Lower lobe of right lung (tissue), 2 donors: Measurements from ENCODE around the gene KCNA5. TPM values are rescaled to one million over a fixed set of nuclear protein-coding genes. Genes with fewer than 3 reads are reported as not detected.

Experiments used
- ATAC-seq, 2 donors: fragments of 200-7000 bp; cut with Tn5 transposase; one replicate each; pipeline ENCODE4 v1.9.1; 2020 to 2022; ENCODE audit warnings: mild to moderate bottlenecking in 2 of 2, moderate library complexity in 2 of 2
- DNase-seq: peaks from one replicate; pipeline ENCODE4 v3.0.0-alpha.2; 2020
- H3K27ac ChIP-seq: fragments of 200-600 bp; one replicate; pipeline ENCODE4 v1.8.0; 2022
- H3K27me3 ChIP-seq: fragments of 200-600 bp; one replicate; pipeline ENCODE4 v1.8.0; 2022; ENCODE audit warnings: low read depth
- H3K36me3 ChIP-seq: fragments of 200-600 bp; one replicate; pipeline ENCODE4 v1.8.0; 2022; ENCODE audit warnings: mild to moderate bottlenecking
- H3K4me1 ChIP-seq: fragments of 200-600 bp; one replicate; pipeline ENCODE4 v1.8.0; 2022
- H3K4me3 ChIP-seq: fragments of 200-600 bp; one replicate; pipeline ENCODE4 v1.8.0; 2022; ENCODE audit warnings: mild to moderate bottlenecking
- H3K9me3 ChIP-seq: fragments of 200-600 bp; one replicate; pipeline ENCODE4 v1.8.0; 2022
- CTCF ChIP-seq: fragments of 200-600 bp; IDR thresholded peaks from one replicate; pipeline ENCODE4 v1.8.0; 2022; ENCODE audit warnings: antibody characterized with exemption, mild to moderate bottlenecking
- intact Hi-C: fragments of 100-400 bp; cut with DNase I; formaldehyde crosslinking; loops from one replicate; pipeline ENCODE4 v1.11.0; 2022
- total RNA-seq: library from RNA; stranded (reverse); fragmentation: NEBNext Ultra II Directional; extraction: Animal tissue kit (Norgen Biotek cat#: 25700); gene quantifications from one replicate; pipeline ENCODE4 v1.2.1, GENCODE V29; 2021
- donor health status: DM: no; HTN: yes; CAD: no; lungs with severe emphysema.

KCNA5 gene
- total RNA-seq, 1 donor from 2014 or later = 1.5 TPM

DNA sequence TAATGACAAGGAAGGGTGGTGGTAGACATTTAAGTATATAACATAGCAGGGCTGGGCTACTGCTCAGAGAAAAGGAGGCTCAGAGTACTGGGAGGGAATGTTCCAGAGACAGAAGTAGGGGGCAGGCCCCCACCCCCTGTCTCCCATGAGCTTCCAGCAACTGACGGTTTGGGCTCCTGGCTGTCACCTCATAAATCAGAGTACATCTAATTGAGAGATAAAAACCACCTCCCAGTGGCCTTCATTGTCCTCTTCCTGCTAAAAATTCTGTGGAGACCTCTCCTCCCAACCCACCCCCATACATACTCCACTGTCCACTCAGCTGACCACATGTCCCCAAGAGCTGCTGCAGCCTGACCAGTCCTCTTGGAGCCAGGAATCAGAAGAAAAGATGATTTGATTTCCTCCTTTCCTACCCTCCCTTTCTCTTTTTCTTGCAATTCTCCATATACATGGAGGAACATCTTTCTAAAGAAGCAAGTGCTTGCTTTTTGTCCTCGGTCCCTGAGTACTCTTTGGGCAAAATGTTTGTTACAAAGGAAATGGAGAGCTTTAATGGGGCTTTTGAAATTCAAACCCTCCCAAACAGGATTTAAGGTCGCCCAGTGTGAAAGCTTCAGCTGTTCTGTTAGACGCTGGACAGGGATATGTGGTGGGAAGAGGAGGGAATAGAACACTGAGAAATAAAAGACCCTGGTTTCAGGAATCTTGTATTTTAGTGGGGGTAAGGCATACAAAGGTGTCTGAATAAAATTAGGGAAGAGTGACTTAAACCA lies 16.4 kb upstream of the KCNA5 start:
- no peak overlapping the region for H3K4me3 ChIP-seq
- DNase-seq = no peak
- no peaks in the 10 kb centered on the region for H3K36me3 ChIP-seq
- no peaks in the 10 kb centered on the region for H3K9me3 ChIP-seq
- TF ChIP-seq CTCF = no peak
- no peak for ATAC-seq
- no peak overlapping the region for H3K27ac ChIP-seq
- intact Hi-C loops = loop anchor here (10.0 kb wide), 1 partner anchor 58 kb away; no protein-coding TSS in a partner anchor
- peaks cover 5% of the 10 kb centered on the region for H3K27me3 ChIP-seq
- H3K4me1 ChIP-seq = no peaks in the 10 kb centered on the region

GRCh38 chr12:5030066-5030465 lies 13.6 kb upstream of the KCNA5 start:
- Histone ChIP-seq H3K4me1 (no peaks in the 10 kb centered on the region), H3K27me3 (no peaks in the 10 kb centered on the region), H3K36me3 (no peaks in the 10 kb centered on the region), H3K27ac (no peak overlapping the region), H3K4me3 (no peak overlapping the region), H3K9me3 (no peaks in the 10 kb centered on the region)
- intact Hi-C loops = no loop called here
- no peak for DNase-seq
- no peak for TF ChIP-seq CTCF
- ATAC-seq = no peak

- Histone ChIP-seq H3K4me1 (no peaks in the 10 kb centered on the region), H3K36me3 (no peaks in the 10 kb centered on the region), H3K27me3 (no peaks in the 10 kb centered on the region), H3K9me3 (no peaks in the 10 kb centered on the region), H3K27ac (no peak overlapping the region), H3K4me3 (no peak overlapping the region)
- ATAC-seq (no peak), DNase-seq (no peak)
- no peak for TF ChIP-seq CTCF
- intact Hi-C loops = no loop called here
These were observed 12.4 kb upstream of the KCNA5 start for GRCh38 chr12:5031242-5031641.

DNA sequence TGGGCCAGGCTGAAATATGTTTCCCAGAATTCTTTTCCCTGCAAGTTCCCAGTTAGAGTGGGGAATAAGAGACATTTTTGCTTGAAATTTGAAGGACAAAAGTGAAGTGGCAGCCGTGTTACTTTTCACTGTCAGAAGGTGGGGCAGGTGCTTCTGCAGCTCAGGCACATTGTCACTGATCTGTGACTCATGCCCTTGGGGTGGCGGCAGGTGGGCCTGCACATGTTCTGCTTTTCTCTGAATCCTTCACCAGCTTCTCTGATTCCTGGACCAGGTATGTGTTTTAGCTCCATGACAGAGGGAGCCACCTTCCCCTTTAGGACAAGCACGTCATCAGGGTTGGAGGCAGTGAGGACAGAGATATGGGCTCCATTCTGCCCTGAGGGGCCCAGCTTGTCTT lies 11.7 kb upstream of the KCNA5 start:
- no peak for ATAC-seq
- H3K36me3 ChIP-seq = no peaks in the 10 kb centered on the region
- no peaks in the 10 kb centered on the region for H3K9me3 ChIP-seq
- no peak for DNase-seq
- intact Hi-C loops = no loop called here
- H3K27me3 ChIP-seq = no peaks in the 10 kb centered on the region
- H3K27ac ChIP-seq = no peak overlapping the region
- H3K4me1 ChIP-seq = no peaks in the 10 kb centered on the region
- H3K4me3 ChIP-seq = no peak overlapping the region
- no peak for TF ChIP-seq CTCF

DNA sequence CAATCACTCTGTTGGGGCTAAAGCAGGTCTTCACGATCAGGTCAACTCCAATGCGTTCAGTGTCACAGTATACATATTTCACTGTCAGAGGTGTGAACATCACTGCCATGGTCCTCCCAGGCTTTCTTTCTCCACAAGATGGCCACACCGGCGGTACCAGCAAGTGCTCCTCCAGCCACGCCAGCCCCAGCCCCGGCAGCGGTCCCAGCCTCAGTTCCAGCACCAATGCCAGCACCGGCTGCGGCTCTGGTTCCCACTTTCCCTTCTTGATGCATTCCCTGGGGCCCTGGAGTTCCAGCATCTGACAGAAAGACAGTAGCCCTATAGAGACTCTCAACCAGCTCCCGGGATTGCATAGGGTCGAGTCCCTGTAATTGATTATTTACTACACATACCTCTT lies 10.9 kb upstream of the KCNA5 start:
- H3K9me3 ChIP-seq = no peaks in the 10 kb centered on the region
- H3K4me3 ChIP-seq = no peak overlapping the region
- no peak for TF ChIP-seq CTCF
- H3K27ac ChIP-seq = no peak overlapping the region
- H3K27me3 ChIP-seq = no peaks in the 10 kb centered on the region
- no peak for DNase-seq
- intact Hi-C loops = no loop called here
- no peaks in the 10 kb centered on the region for H3K36me3 ChIP-seq
- no peak for ATAC-seq
- H3K4me1 ChIP-seq = no peaks in the 10 kb centered on the region
